Fibroblast of villous mesenchyme (primary cell): Measurements from ENCODE around the gene MEF2A. TPM values are rescaled to one million over a fixed set of nuclear protein-coding genes. Genes with fewer than 3 reads are reported as not detected.

Experiments
- DNase-seq: peaks from one replicate; pipeline ENCODE4 v3.0.0-alpha.2; 2010; ENCODE audit warnings: low read depth
- H3K4me3 ChIP-seq: 2 replicates; pipeline ENCODE4 v1.5.1; 2011; ENCODE audit warnings: low read depth, mild to moderate bottlenecking, low read length
- CTCF ChIP-seq: IDR thresholded peaks from 2 replicates; pipeline ENCODE4 v1.5.1; 2012; ENCODE audit warnings: low read depth, mild to moderate bottlenecking, low read length; ENCODE audit not compliant: insufficient read depth
- total RNA-seq: library from RNA; depleted of rRNA; stranded (reverse); fragments of >200 nt; gene quantifications from 2 replicates; pipeline ENCODE4 v1.2.3, GENCODE V29; 2012

The MEF2A gene
- total RNA-seq, 1 donor: 28.1 TPM

- TF ChIP-seq CTCF: no peak
- DNase-seq: peak; percentile 3
- H3K4me3 ChIP-seq: no peak overlapping the region
Observed at GRCh38 chr15:99671926-99672635, 106.3 kb downstream of the MEF2A start.

GRCh38 chr15:99673111-99673510 lies 107.3 kb downstream of the MEF2A start:
- TF ChIP-seq CTCF: no peak
- H3K4me3 ChIP-seq: no peak overlapping the region
- DNase-seq: no peak

- H3K4me3 ChIP-seq: no peak overlapping the region
- no peak for TF ChIP-seq CTCF
- no peak for DNase-seq
Observed at GRCh38 chr15:99674279-99674678, 108.5 kb downstream of the MEF2A start.

GRCh38 chr15:99677540-99678134 lies 111.9 kb downstream of the MEF2A start:
- DNase-seq: no peak
- no peak for TF ChIP-seq CTCF
- H3K4me3 ChIP-seq: no peak overlapping the region

GRCh38 chr15:99680276-99680675 lies 114.5 kb downstream of the MEF2A start:
- TF ChIP-seq CTCF: no peak
- peak; percentile 7 for DNase-seq

GRCh38 chr15:99681990-99682389 lies 116.2 kb downstream of the MEF2A start:
- no peak for TF ChIP-seq CTCF
- DNase-seq: no peak
- no peak overlapping the region for H3K4me3 ChIP-seq

More at GRCh38 chr15:99680276-99680675, 114.5 kb downstream of the MEF2A start:
- H3K4me3 ChIP-seq: no peak overlapping the region
